Mesendoderm (in vitro differentiated cells): Measurements from ENCODE around the gene ZNF391.

Experiments
- DNase-seq: peaks from one replicate; pipeline ENCODE4 v3.0.0; 2013
- H2AK5ac ChIP-seq: 2 replicates; pipeline ENCODE4 v1.6.1; 2013; ENCODE audit warnings: low read length, inconsistent platforms
- H2BK120ac ChIP-seq: 2 replicates; pipeline ENCODE4 v1.6.1; 2013; ENCODE audit warnings: low read depth, mild to moderate bottlenecking, low read length, moderate library complexity, mixed read lengths
- H2BK15ac ChIP-seq: replicated peaks from 2 replicates; pipeline ENCODE4 v1.6.1; 2013; ENCODE audit warnings: low read depth, mild to moderate bottlenecking, moderate library complexity
- H2BK5ac ChIP-seq: 2 replicates; pipeline ENCODE4 v1.6.1; 2013; ENCODE audit warnings: low read length, inconsistent platforms
- H3K18ac ChIP-seq: 2 replicates; pipeline ENCODE4 v1.6.1; 2013; ENCODE audit warnings: mild to moderate bottlenecking, low read length, mixed read lengths
- H3K23ac ChIP-seq: one replicate; pipeline ENCODE4 v1.6.1; 2013; ENCODE audit warnings: low read length
- H3K27ac ChIP-seq: 2 replicates; pipeline ENCODE4 v1.5.1; 2013; ENCODE audit warnings: low read depth, mild to moderate bottlenecking, inconsistent platforms, low read length, moderate library complexity
- H3K27me3 ChIP-seq: 2 replicates; pipeline ENCODE4 v1.6.1; 2013; ENCODE audit warnings: low read length, control low read depth, mild to moderate bottlenecking, inconsistent platforms; ENCODE audit not compliant: insufficient read depth, poor library complexity
- H3K36me3 ChIP-seq: 2 replicates; pipeline ENCODE4 v1.6.1; 2013; ENCODE audit warnings: low read length, inconsistent platforms; ENCODE audit not compliant: control insufficient read depth, insufficient read depth
- H3K4ac ChIP-seq: one replicate; pipeline ENCODE4 v1.6.1; 2013; ENCODE audit warnings: low read depth, mild to moderate bottlenecking, low read length, moderate library complexity
- H3K4me1 ChIP-seq: 2 replicates; pipeline ENCODE4 v1.6.1; 2013; ENCODE audit warnings: low read depth, low read length, inconsistent platforms; ENCODE audit not compliant: control insufficient read depth
- H3K4me2 ChIP-seq: 2 replicates; pipeline ENCODE4 v1.6.1; 2013; ENCODE audit warnings: low read length
- H3K4me3 ChIP-seq: 2 replicates; pipeline ENCODE4 v1.5.1; 2013; ENCODE audit warnings: mild to moderate bottlenecking, low read length
- H3K56ac ChIP-seq: one replicate; pipeline ENCODE4 v1.6.1; 2013; ENCODE audit warnings: low read length
- H3K79me1 ChIP-seq: 2 replicates; pipeline ENCODE4 v1.6.1; 2013; ENCODE audit warnings: low read length, inconsistent platforms
- H3K79me2 ChIP-seq: 2 replicates; pipeline ENCODE4 v1.6.1; 2013; ENCODE audit warnings: mild to moderate bottlenecking, low read length; ENCODE audit not compliant: control insufficient read depth, insufficient read depth
- H3K9ac ChIP-seq: 2 replicates; pipeline ENCODE4 v1.6.1; 2013; ENCODE audit warnings: low read length, inconsistent platforms
- H4K5ac ChIP-seq: one replicate; pipeline ENCODE4 v1.6.1; 2013; ENCODE audit warnings: low read length
- H4K8ac ChIP-seq: one replicate; pipeline ENCODE4 v1.6.1; 2013; ENCODE audit warnings: low read depth, mild to moderate bottlenecking, control low read depth, low read length, moderate library complexity
- WGBS: extraction: QIAGEN DNeasy Blood & Tissue Kit; methylation state at CpG from one replicate; pipeline ENCODE4 v1.1.7; 2013; ENCODE audit warnings: low lambda C conversion rate, missing lambda C conversion rate; ENCODE audit not compliant: insufficient coverage; ENCODE audit errors: extremely low coverage; 5-methylcytosine and 5-hydroxymethylcytosine counted together

Gene ZNF391

GRCh38 chr6:27407153-27407814 is 18.7 kb downstream of the ZNF391 start:
- Histone ChIP-seq H3K4me3 (no peak overlapping the region), H3K9ac (no peak overlapping the region), H3K27ac (no peak overlapping the region), H3K79me1 (no peaks in the 10 kb centered on the region), H3K4me1 (no peaks in the 10 kb centered on the region), H3K18ac (no peak overlapping the region), H3K4me2 (no peak overlapping the region), H3K36me3 (no peaks in the 10 kb centered on the region), H2BK15ac (no peak overlapping the region), H4K5ac (no peak overlapping the region), H2BK5ac (no peak overlapping the region), H3K23ac (no peak overlapping the region), H2BK120ac (no peak overlapping the region), H3K4ac (no peak overlapping the region), H3K56ac (no peak overlapping the region), H3K27me3 (no peaks in the 10 kb centered on the region), H4K8ac (no peak overlapping the region), H2AK5ac (no peak overlapping the region), H3K79me2 (no peaks in the 10 kb centered on the region)
- WGBS, result no CpG with 5 or more reads among the region's 8 CpGs
- no peak for DNase-seq

GRCh38 chr6:27414300-27414699 is 25.7 kb downstream of the ZNF391 start:
- H3K4ac ChIP-seq, result no peak overlapping the region
- H3K79me2 ChIP-seq, result no peaks in the 10 kb centered on the region
- H3K79me1 ChIP-seq, result no peaks in the 10 kb centered on the region
- H3K4me1 ChIP-seq, result no peaks in the 10 kb centered on the region
- H3K4me2 ChIP-seq, result no peak overlapping the region
- H3K36me3 ChIP-seq, result no peaks in the 10 kb centered on the region
- no peak overlapping the region for H3K18ac ChIP-seq
- no peak overlapping the region for H3K4me3 ChIP-seq
- H4K8ac ChIP-seq, result no peak overlapping the region
- H2AK5ac ChIP-seq, result no peak overlapping the region
- H3K9ac ChIP-seq, result no peak overlapping the region
- no CpG with 5 or more reads among the region's 4 CpGs for WGBS
- no peak overlapping the region for H3K27ac ChIP-seq
- no peak overlapping the region for H2BK15ac ChIP-seq
- H4K5ac ChIP-seq, result no peak overlapping the region
- no peak overlapping the region for H3K56ac ChIP-seq
- DNase-seq, result no peak
- H3K23ac ChIP-seq, result no peak overlapping the region
- H3K27me3 ChIP-seq, result no peaks in the 10 kb centered on the region
- no peak overlapping the region for H2BK5ac ChIP-seq
- no peak overlapping the region for H2BK120ac ChIP-seq

- no peak overlapping the region for H2BK120ac ChIP-seq
- no peak overlapping the region for H3K4ac ChIP-seq
- H3K27ac ChIP-seq, result no peak overlapping the region
- H2AK5ac ChIP-seq, result no peak overlapping the region
- no peak overlapping the region for H4K8ac ChIP-seq
- no peak overlapping the region for H3K9ac ChIP-seq
- no peak for DNase-seq
- H4K5ac ChIP-seq, result no peak overlapping the region
- no peak overlapping the region for H3K4me2 ChIP-seq
- H3K4me3 ChIP-seq, result no peak overlapping the region
- no peak overlapping the region for H3K56ac ChIP-seq
- no peak overlapping the region for H2BK15ac ChIP-seq
- no peaks in the 10 kb centered on the region for H3K79me1 ChIP-seq
- no peaks in the 10 kb centered on the region for H3K4me1 ChIP-seq
- no peaks in the 10 kb centered on the region for H3K79me2 ChIP-seq
- no peak overlapping the region for H2BK5ac ChIP-seq
- no peaks in the 10 kb centered on the region for H3K36me3 ChIP-seq
- no peak overlapping the region for H3K23ac ChIP-seq
- no CpG with 5 or more reads among the region's 1 CpG for WGBS
- H3K18ac ChIP-seq, result no peak overlapping the region
- H3K27me3 ChIP-seq, result no peaks in the 10 kb centered on the region
Observed at GRCh38 chr6:27414996-27415395, 26.4 kb downstream of the ZNF391 start.

GRCh38 chr6:27415898-27416297 is 27.3 kb downstream of the ZNF391 start:
- no CpG with 5 or more reads among the region's 2 CpGs for WGBS
- H3K79me2 ChIP-seq, result no peaks in the 10 kb centered on the region
- H3K4me1 ChIP-seq, result no peaks in the 10 kb centered on the region
- no peak overlapping the region for H3K4me2 ChIP-seq
- no peak overlapping the region for H2BK15ac ChIP-seq
- no peak overlapping the region for H3K27ac ChIP-seq
- no peak overlapping the region for H3K18ac ChIP-seq
- DNase-seq, result no peak
- H3K4ac ChIP-seq, result no peak overlapping the region
- H3K27me3 ChIP-seq, result no peaks in the 10 kb centered on the region
- H2AK5ac ChIP-seq, result no peak overlapping the region
- no peak overlapping the region for H2BK5ac ChIP-seq
- H3K23ac ChIP-seq, result no peak overlapping the region
- H3K4me3 ChIP-seq, result no peak overlapping the region
- H3K9ac ChIP-seq, result no peak overlapping the region
- no peak overlapping the region for H2BK120ac ChIP-seq
- H3K36me3 ChIP-seq, result no peaks in the 10 kb centered on the region
- no peaks in the 10 kb centered on the region for H3K79me1 ChIP-seq
- H3K56ac ChIP-seq, result no peak overlapping the region
- H4K5ac ChIP-seq, result no peak overlapping the region
- H4K8ac ChIP-seq, result no peak overlapping the region

- Histone ChIP-seq H3K23ac (no peak overlapping the region), H4K5ac (no peak overlapping the region), H3K4ac (no peak overlapping the region), H3K18ac (no peak overlapping the region), H2BK5ac (no peak overlapping the region), H3K4me2 (no peak overlapping the region), H2BK120ac (no peak overlapping the region), H3K9ac (no peak overlapping the region), H3K56ac (no peak overlapping the region), H3K4me1 (no peaks in the 10 kb centered on the region), H4K8ac (no peak overlapping the region), H3K27me3 (no peaks in the 10 kb centered on the region), H3K79me2 (no peaks in the 10 kb centered on the region), H3K79me1 (no peaks in the 10 kb centered on the region), H3K36me3 (no peaks in the 10 kb centered on the region), H2BK15ac (no peak overlapping the region), H2AK5ac (no peak overlapping the region), H3K27ac (no peak overlapping the region), H3K4me3 (no peak overlapping the region)
- DNase-seq, result no peak
Observed at GRCh38 chr6:27419363-27419762, 30.8 kb downstream of the ZNF391 start.

GRCh38 chr6:27422651-27423332 is 34.2 kb downstream of the ZNF391 start:
- peak; percentile 80 for DNase-seq
- no peak overlapping the region for H2BK5ac ChIP-seq
- H3K79me2 ChIP-seq, result no peaks in the 10 kb centered on the region
- peak overlapping the region; percentile 13 for H3K9ac ChIP-seq
- H3K27ac ChIP-seq, result no peak overlapping the region
- no peaks in the 10 kb centered on the region for H3K27me3 ChIP-seq
- no peak overlapping the region for H3K4ac ChIP-seq
- peak overlapping the region; percentile 33 for H3K4me2 ChIP-seq
- no peak overlapping the region for H2AK5ac ChIP-seq
- no CpG with 5 or more reads among the region's 32 CpGs for WGBS
- no peak overlapping the region for H2BK15ac ChIP-seq
- no peak overlapping the region for H3K4me3 ChIP-seq
- H3K36me3 ChIP-seq, result no peaks in the 10 kb centered on the region
- H4K5ac ChIP-seq, result no peak overlapping the region
- no peaks in the 10 kb centered on the region for H3K79me1 ChIP-seq
- no peaks in the 10 kb centered on the region for H3K4me1 ChIP-seq
- no peak overlapping the region for H2BK120ac ChIP-seq
- H3K18ac ChIP-seq, result no peak overlapping the region
- H3K23ac ChIP-seq, result no peak overlapping the region
- H4K8ac ChIP-seq, result no peak overlapping the region
- no peak overlapping the region for H3K56ac ChIP-seq
